ENCODE data around the gene VPS9D1. TPM values are rescaled to one million over a fixed set of nuclear protein-coding genes. Genes with fewer than 3 reads are reported as not detected.

VPS9D1 gene
- total and polyA plus RNA-seq, 4 donors = 3.6 to 7.2 (median 4.1) TPM

- H3K9me3 ChIP-seq (ENCODE audit: control insufficient read depth in 4 of 4, low read length in 3 of 4) = no peaks in the 10 kb centered on the region
- TF ChIP-seq REST (IDR thresholded peaks at IDR 0.05) (no peak), GABPA (IDR thresholded peaks at IDR 0.05 in 1 of 2, conservative IDR thresholded peaks at IDR 0.05 in 1 of 2) (no peak), NR2F2 (IDR thresholded peaks at IDR 0.05) (no peak), RAD21 (IDR thresholded peaks at IDR 0.05) (no peak), RXRA (IDR thresholded peaks at IDR 0.05) (no peak), ATF3 (IDR thresholded peaks at IDR 0.05) (no peak), TAF1 (conservative IDR thresholded peaks at IDR 0.05) (no peak), EGR1 (IDR thresholded peaks at IDR 0.05; ENCODE audit: low read depth in 2 of 2) (no peak), HNF4A (conservative IDR thresholded peaks at IDR 0.05) (no peak), YY1 (IDR thresholded peaks at IDR 0.05) (no peak), CTCF (IDR thresholded peaks at IDR 0.05; ENCODE audit: low read depth, low read length, missing input control) (no peak), FOXA2 (IDR thresholded peaks at IDR 0.05) (no peak), ZBTB33 (IDR thresholded peaks at IDR 0.05) (no peak), JUND (IDR thresholded peaks at IDR 0.05) (no peak), HNF4G (IDR thresholded peaks at IDR 0.05) (no peak), FOXA1 (IDR thresholded peaks at IDR 0.05) (no peak), MAX (IDR thresholded peaks at IDR 0.05) (no peak), SP1 (IDR thresholded peaks at IDR 0.05) (no peak)
- no peak overlapping the region for H3K27ac ChIP-seq (ENCODE audit: low read depth in 1 of 2, low read length in 2 of 2)
- DNase-seq (ENCODE audit: low spot score) = no peak
- H3K4me3 ChIP-seq (ENCODE audit: low read depth in 1 of 3, low read length in 3 of 3) = no peak overlapping the region
- H3K4me1 ChIP-seq (ENCODE audit: control insufficient read depth in 4 of 4, insufficient read depth in 4 of 4, low read length in 3 of 4) = peaks cover 5 to 19% (median 13%) of the 10 kb centered on the region in 4 donors
- H3K36me3 ChIP-seq (ENCODE audit: control insufficient read depth in 4 of 4, insufficient read depth in 3 of 4, low read depth in 1 of 4, low read length in 3 of 4) = no peaks in the 10 kb centered on the region
- 88% methylated on average over 24 of the region's 24 CpGs for whole genome bisulfite sequencing
- H3K27me3 ChIP-seq (ENCODE audit: control insufficient read depth in 4 of 4, insufficient read depth in 4 of 4, low read length in 3 of 4) = no peaks in the 10 kb centered on the region
- H3K9ac ChIP-seq (ENCODE audit: low read depth in 1 of 2, low read length in 2 of 2) = no peak overlapping the region
These were observed 2.8 kb downstream of the VPS9D1 start for GRCh38 chr16:89717688-89718505.

Measured in liver (tissue), 9 donors.